PC-9 (cell line): ENCODE data around the gene OR56B1.
"Not testable (repeated sequence)": the region's sequence is repeated elsewhere in the genome, so short reads cannot be mapped to it uniquely, and the experiment has no call there.

Experiments
- EZH2 ChIP-seq: fragments of 200-600 bp; sonication (generic); IDR thresholded peaks from 2 replicates; pipeline ENCODE4 v1.8.0; 2017; ENCODE audit warnings: antibody characterized with exemption, low read depth
- TF ChIP-seq, protein P1 (sequence below): fragments of 200-600 bp; sonication (generic); conservative IDR thresholded peaks from 2 replicates; pipeline ENCODE4 v1.6.1; 2017; ENCODE audit warnings: mixed run types, antibody characterized with exemption, mild to moderate bottlenecking, moderate library complexity

DNA sequence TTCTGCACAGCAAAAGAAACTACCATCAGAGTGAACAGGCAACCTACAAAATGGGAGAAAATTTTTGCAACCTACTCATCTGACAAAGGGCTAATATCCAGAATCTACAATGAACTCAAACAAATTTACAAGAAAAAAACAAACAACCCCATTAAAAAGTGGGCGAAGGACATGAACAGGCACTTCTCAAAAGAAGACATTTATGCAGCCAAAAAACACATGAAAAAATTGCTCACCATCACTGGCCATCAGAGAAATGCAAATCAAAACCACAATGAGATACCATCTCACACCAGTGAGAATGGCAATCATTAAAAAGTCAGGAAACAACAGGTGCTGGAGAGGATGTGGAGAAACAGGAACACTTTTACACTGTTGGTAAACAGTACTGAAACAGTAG, 19.7 kb upstream of the OR56B1 start:
- TF ChIP-seq, protein P1, sequence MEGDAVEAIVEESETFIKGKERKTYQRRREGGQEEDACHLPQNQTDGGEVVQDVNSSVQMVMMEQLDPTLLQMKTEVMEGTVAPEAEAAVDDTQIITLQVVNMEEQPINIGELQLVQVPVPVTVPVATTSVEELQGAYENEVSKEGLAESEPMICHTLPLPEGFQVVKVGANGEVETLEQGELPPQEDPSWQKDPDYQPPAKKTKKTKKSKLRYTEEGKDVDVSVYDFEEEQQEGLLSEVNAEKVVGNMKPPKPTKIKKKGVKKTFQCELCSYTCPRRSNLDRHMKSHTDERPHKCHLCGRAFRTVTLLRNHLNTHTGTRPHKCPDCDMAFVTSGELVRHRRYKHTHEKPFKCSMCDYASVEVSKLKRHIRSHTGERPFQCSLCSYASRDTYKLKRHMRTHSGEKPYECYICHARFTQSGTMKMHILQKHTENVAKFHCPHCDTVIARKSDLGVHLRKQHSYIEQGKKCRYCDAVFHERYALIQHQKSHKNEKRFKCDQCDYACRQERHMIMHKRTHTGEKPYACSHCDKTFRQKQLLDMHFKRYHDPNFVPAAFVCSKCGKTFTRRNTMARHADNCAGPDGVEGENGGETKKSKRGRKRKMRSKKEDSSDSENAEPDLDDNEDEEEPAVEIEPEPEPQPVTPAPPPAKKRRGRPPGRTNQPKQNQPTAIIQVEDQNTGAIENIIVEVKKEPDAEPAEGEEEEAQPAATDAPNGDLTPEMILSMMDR = not testable (repeated sequence)
- not testable (repeated sequence) for TF ChIP-seq EZH2
